Stimulated activated naive B cell treated with anti-CD40 and anti-IgM and Interleukin-4, amounts not matched to agents 10 μg/mL and 1 μg/mL and 100 μg/mL, for 72 hours (primary cell): Measurements from ENCODE around the gene GTF2H2.
A peak's percentile ranks its signal among the peaks of the same experiment; 100 is the strongest.
"Not testable (repeated sequence)": the region's sequence is repeated elsewhere in the genome, so short reads cannot be mapped to it uniquely, and the experiment has no call there.

ENCODE experiments used
- ATAC-seq, 2 donors: fragments of 150-1000 bp; cut with Tn5 transposase; replicated peaks; 2 replicates each; pipeline ENCODE4 v1.10.0; 2021; ENCODE audit warnings: moderate library complexity in 1 of 2
- DNase-seq: peaks from one replicate; pipeline ENCODE4 v3.0.0; 2021
- H3K27ac Mint-ChIP-seq: one replicate; pipeline ENCODE4 v1.8.0; 2022; ENCODE audit warnings: mild to moderate bottlenecking, mixed read lengths
- H3K27me3 Mint-ChIP-seq, 2 donors: one replicate each; pipeline ENCODE4 v1.8.0; 2022; ENCODE audit warnings: mixed read lengths in 2 of 2
- H3K36me3 Mint-ChIP-seq, 2 donors: one replicate each; pipeline ENCODE4 v1.8.0; 2022; ENCODE audit warnings: mixed read lengths in 2 of 2, mild to moderate bottlenecking in 1 of 2
- H3K4me1 Mint-ChIP-seq, 2 donors: one replicate each; pipeline ENCODE4 v1.8.0; 2022; ENCODE audit warnings: mixed read lengths in 2 of 2, mild to moderate bottlenecking in 1 of 2
- H3K4me3 Mint-ChIP-seq, 2 donors: one replicate each; pipeline ENCODE4 v1.8.0; 2022; ENCODE audit warnings: mild to moderate bottlenecking in 2 of 2, mixed read lengths in 2 of 2, moderate library complexity in 1 of 2
- H3K9me3 Mint-ChIP-seq, 2 donors: one replicate each; pipeline ENCODE4 v1.8.0; 2022; ENCODE audit warnings: mixed read lengths in 2 of 2, mild to moderate bottlenecking in 1 of 2

Gene GTF2H2

GRCh38 chr5:71031046-71031776 is 36.3 kb downstream of the GTF2H2 start:
- ATAC-seq, H3K27ac Mint-ChIP-seq, H3K36me3 Mint-ChIP-seq, H3K27me3 Mint-ChIP-seq, H3K4me3 Mint-ChIP-seq, H3K9me3 Mint-ChIP-seq, H3K4me1 Mint-ChIP-seq, DNase-seq: not testable (repeated sequence)

- ATAC-seq, result peak; percentile 63 to 87
- not testable (repeated sequence) for H3K9me3 Mint-ChIP-seq, H3K27me3 Mint-ChIP-seq, H3K4me1 Mint-ChIP-seq, H3K36me3 Mint-ChIP-seq, H3K27ac Mint-ChIP-seq, DNase-seq, H3K4me3 Mint-ChIP-seq
These were observed 42.1 kb downstream of the GTF2H2 start, which contains the start of gene NAIP for GRCh38 chr5:71025289-71025953. Gene NAIP (minus strand): TSS chr5:71025339. CDS start chr5:71012915, 12,424 bp downstream.

GRCh38 chr5:71020643-71021042 is 46.8 kb downstream of the GTF2H2 start:
- H3K9me3 Mint-ChIP-seq, H3K4me1 Mint-ChIP-seq, H3K27ac Mint-ChIP-seq, H3K27me3 Mint-ChIP-seq, H3K4me3 Mint-ChIP-seq, DNase-seq, H3K36me3 Mint-ChIP-seq: not testable (repeated sequence)
- peak; percentile 41 to 44 for ATAC-seq

- not testable (repeated sequence) for H3K36me3 Mint-ChIP-seq, H3K4me3 Mint-ChIP-seq, H3K9me3 Mint-ChIP-seq
These were observed 49.0 kb downstream of the GTF2H2 start for GRCh38 chr5:71018376-71019005.

GRCh38 chr5:71014176-71014575 is 53.3 kb downstream of the GTF2H2 start:
- DNase-seq (no peak), ATAC-seq (no peak)
- Mint-ChIP-seq H3K27me3 (no peaks in the 10 kb centered on the region), H3K27ac (no peak overlapping the region), H3K4me3 (no peak overlapping the region), H3K9me3 (no peaks in the 10 kb centered on the region), H3K4me1 (no peaks in the 10 kb centered on the region), H3K36me3 (no peaks in the 10 kb centered on the region)

More at GRCh38 chr5:71018376-71019005, 49.0 kb downstream of the GTF2H2 start:
- H3K27me3 Mint-ChIP-seq, H3K4me1 Mint-ChIP-seq, H3K27ac Mint-ChIP-seq, DNase-seq: not testable (repeated sequence)
- peak in 1 of 2 donors; percentile 65 for ATAC-seq

GRCh38 chr5:71013575-71013974 is 53.9 kb downstream of the GTF2H2 start:
- no peaks in the 10 kb centered on the region for H3K9me3 Mint-ChIP-seq
- no peak overlapping the region for H3K4me3 Mint-ChIP-seq
- H3K36me3 Mint-ChIP-seq, result no peaks in the 10 kb centered on the region
- DNase-seq, result no peak
- no peaks in the 10 kb centered on the region for H3K27me3 Mint-ChIP-seq
- no peak for ATAC-seq
- no peaks in the 10 kb centered on the region for H3K4me1 Mint-ChIP-seq
- H3K27ac Mint-ChIP-seq, result no peak overlapping the region

- Mint-ChIP-seq H3K4me1 (no peaks in the 10 kb centered on the region), H3K27ac (no peak overlapping the region), H3K27me3 (no peaks in the 10 kb centered on the region), H3K36me3 (no peaks in the 10 kb centered on the region), H3K9me3 (no peaks in the 10 kb centered on the region), H3K4me3 (no peak overlapping the region)
- ATAC-seq, result no peak
- DNase-seq, result no peak
These were observed 56.2 kb downstream of the GTF2H2 start for GRCh38 chr5:71011194-71011792.

GRCh38 chr5:71006983-71007382 is 60.5 kb downstream of the GTF2H2 start:
- not testable (repeated sequence) for H3K9me3 Mint-ChIP-seq, H3K27ac Mint-ChIP-seq, H3K4me3 Mint-ChIP-seq, H3K27me3 Mint-ChIP-seq, H3K36me3 Mint-ChIP-seq, DNase-seq, H3K4me1 Mint-ChIP-seq, ATAC-seq
